NCI-H1694 treated with DMSO at 0.1 percent for 48 hours (cell line): Measurements from ENCODE around the gene WHAMM.
A peak's percentile ranks its signal among the peaks of the same experiment; 100 is the strongest.
"Not testable (repeated sequence)": the region's sequence is repeated elsewhere in the genome, so short reads cannot be mapped to it uniquely, and the experiment has no call there.

ENCODE experiments used
- DNase-seq: peaks from one replicate; lab custom pipeline; 2025; lab: John Stamatoyannopoulos, UW

WHAMM gene

GRCh38 chr15:82809308-82810060 is at the start of gene WHAMM:
TSS of gene WHAMM (plus strand) at chr15:82809628. CDS start at chr15:82809727, 99 bp downstream.
- DNase-seq = peak; percentile 90

- no peak for DNase-seq
Measured at GRCh38 chr15:82763361-82764116, 45.9 kb upstream of the WHAMM start.

- DNase-seq = no peak
Measured at GRCh38 chr15:82764117-82764490, 45.3 kb upstream of the WHAMM start.

GRCh38 chr15:82764740-82765139 is 44.7 kb upstream of the WHAMM start:
- no peak for DNase-seq

- DNase-seq = not testable (repeated sequence)
Measured at GRCh38 chr15:82766201-82766600, 43.2 kb upstream of the WHAMM start.

GRCh38 chr15:82767163-82767829 is 42.1 kb upstream of the WHAMM start:
- no peak for DNase-seq

- no peak for DNase-seq
Measured at GRCh38 chr15:82768414-82769054, 40.9 kb upstream of the WHAMM start.

GRCh38 chr15:82771789-82772607 is 37.4 kb upstream of the WHAMM start:
- DNase-seq = no peak

GRCh38 chr15:82774496-82774895 is 34.9 kb upstream of the WHAMM start:
- no peak for DNase-seq

GRCh38 chr15:82778755-82779154 is 30.7 kb upstream of the WHAMM start:
- no peak for DNase-seq

- DNase-seq = no peak
Measured at GRCh38 chr15:82781349-82781748, 28.1 kb upstream of the WHAMM start.

- no peak for DNase-seq
Measured at GRCh38 chr15:82788496-82788895, 20.9 kb upstream of the WHAMM start.

- DNase-seq = no peak
Measured at GRCh38 chr15:82789491-82789890, 19.9 kb upstream of the WHAMM start.

GRCh38 chr15:82790321-82790720 is 19.1 kb upstream of the WHAMM start:
- no peak for DNase-seq

- no peak for DNase-seq
Measured at GRCh38 chr15:82792068-82792467, 17.4 kb upstream of the WHAMM start.

GRCh38 chr15:82793737-82794136 is 15.7 kb upstream of the WHAMM start:
- no peak for DNase-seq

GRCh38 chr15:82798104-82798503 is 11.3 kb upstream of the WHAMM start:
- no peak for DNase-seq

- DNase-seq = no peak
Measured at GRCh38 chr15:82798531-82799166, 10.8 kb upstream of the WHAMM start.

- DNase-seq = no peak
Measured at GRCh38 chr15:82799183-82799841, 10.1 kb upstream of the WHAMM start.

- DNase-seq = no peak
Measured at GRCh38 chr15:82802497-82802896, 6.9 kb upstream of the WHAMM start.
